ENCODE measurements around the gene CAMK2D. TPM values are rescaled to one million over a fixed set of nuclear protein-coding genes. Genes with fewer than 3 reads are reported as not detected.

CAMK2D gene
- total RNA-seq, 1 donor from 2014 or later = 57.6 TPM

DNA sequence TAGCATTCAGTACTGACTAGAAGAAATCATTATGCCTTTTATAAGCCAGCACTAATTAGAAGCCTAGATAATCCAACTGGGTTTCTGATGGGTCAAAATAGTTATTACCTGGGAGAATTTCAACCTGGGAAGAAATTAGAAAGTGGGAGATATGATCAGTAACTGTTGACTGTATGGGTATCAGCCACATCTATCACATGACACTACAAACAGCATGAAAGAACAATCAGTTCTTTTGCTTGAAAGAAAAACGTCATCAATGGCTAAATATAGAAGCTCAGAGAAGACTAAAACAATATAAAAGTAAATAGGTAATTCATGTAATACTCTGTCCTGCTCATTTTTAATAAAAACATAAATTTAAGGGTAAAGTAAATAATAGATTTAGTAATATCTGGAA lies 145.1 kb downstream of the CAMK2D start:
- no peak overlapping the region for H3K4me3 Mint-ChIP-seq
- no peak for DNase-seq (ENCODE audit: extremely low spot score, unreplicated experiment)
- TF ChIP-seq, protein P1, sequence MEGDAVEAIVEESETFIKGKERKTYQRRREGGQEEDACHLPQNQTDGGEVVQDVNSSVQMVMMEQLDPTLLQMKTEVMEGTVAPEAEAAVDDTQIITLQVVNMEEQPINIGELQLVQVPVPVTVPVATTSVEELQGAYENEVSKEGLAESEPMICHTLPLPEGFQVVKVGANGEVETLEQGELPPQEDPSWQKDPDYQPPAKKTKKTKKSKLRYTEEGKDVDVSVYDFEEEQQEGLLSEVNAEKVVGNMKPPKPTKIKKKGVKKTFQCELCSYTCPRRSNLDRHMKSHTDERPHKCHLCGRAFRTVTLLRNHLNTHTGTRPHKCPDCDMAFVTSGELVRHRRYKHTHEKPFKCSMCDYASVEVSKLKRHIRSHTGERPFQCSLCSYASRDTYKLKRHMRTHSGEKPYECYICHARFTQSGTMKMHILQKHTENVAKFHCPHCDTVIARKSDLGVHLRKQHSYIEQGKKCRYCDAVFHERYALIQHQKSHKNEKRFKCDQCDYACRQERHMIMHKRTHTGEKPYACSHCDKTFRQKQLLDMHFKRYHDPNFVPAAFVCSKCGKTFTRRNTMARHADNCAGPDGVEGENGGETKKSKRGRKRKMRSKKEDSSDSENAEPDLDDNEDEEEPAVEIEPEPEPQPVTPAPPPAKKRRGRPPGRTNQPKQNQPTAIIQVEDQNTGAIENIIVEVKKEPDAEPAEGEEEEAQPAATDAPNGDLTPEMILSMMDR (conservative IDR thresholded peaks at IDR 0.05) = no peak
- no peaks in the 10 kb centered on the region for H3K9me3 Mint-ChIP-seq
- no peak overlapping the region for H3K27ac Mint-ChIP-seq
- H3K27me3 Mint-ChIP-seq = no peaks in the 10 kb centered on the region
- H3K4me1 Mint-ChIP-seq (ENCODE audit: unreplicated experiment) = no peaks in the 10 kb centered on the region
- no peaks in the 10 kb centered on the region for H3K36me3 Mint-ChIP-seq

DNA sequence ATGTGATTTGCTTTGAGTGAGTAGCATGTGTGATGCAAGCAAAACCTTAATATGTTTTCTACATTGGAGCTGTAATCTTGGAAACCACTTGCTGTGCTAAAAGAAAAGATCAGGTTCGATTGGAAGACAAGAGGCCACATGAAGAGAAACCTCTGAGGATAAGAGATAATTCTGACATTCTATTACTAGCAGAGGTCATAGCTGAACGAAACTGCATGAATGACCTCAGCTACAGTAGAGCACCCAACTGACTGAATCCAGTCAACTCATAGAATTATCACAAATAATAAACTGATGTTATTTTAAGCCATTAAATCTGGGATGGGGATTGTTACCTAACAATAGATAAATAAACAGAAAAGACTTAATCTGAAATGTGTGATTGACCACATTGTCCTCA lies 147.1 kb downstream of the CAMK2D start:
- H3K36me3 Mint-ChIP-seq = no peaks in the 10 kb centered on the region
- H3K9me3 Mint-ChIP-seq = no peaks in the 10 kb centered on the region
- no peaks in the 10 kb centered on the region for H3K27me3 Mint-ChIP-seq
- H3K4me1 Mint-ChIP-seq (ENCODE audit: unreplicated experiment) = no peaks in the 10 kb centered on the region
- H3K4me3 Mint-ChIP-seq = no peak overlapping the region
- TF ChIP-seq, protein P1 (conservative IDR thresholded peaks at IDR 0.05) = no peak
- DNase-seq (ENCODE audit: extremely low spot score, unreplicated experiment) = no peak
- no peak overlapping the region for H3K27ac Mint-ChIP-seq

DNA sequence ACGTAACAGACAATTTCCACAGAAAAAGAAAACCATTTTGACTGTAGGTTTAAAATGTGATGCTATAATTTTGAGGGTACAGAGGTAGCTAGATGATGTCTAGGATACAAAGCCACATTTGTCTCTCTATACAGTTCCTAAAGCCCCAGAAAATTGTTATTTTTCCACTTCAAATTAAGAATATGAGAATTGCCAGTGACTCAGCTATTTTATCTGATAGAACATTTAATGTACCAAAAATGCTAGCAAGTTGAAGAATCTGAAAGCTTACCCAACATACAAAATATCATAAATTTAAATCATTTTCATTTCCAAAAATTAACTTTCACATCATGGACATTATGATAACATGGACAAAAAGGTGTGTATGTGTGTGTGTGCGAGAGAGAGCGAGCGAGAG lies 148.0 kb downstream of the CAMK2D start:
- H3K36me3 Mint-ChIP-seq = no peaks in the 10 kb centered on the region
- no peak overlapping the region for H3K27ac Mint-ChIP-seq
- no peaks in the 10 kb centered on the region for H3K27me3 Mint-ChIP-seq
- DNase-seq (ENCODE audit: extremely low spot score, unreplicated experiment) = no peak
- TF ChIP-seq, protein P1 (conservative IDR thresholded peaks at IDR 0.05) = no peak
- no peak overlapping the region for H3K4me3 Mint-ChIP-seq
- H3K9me3 Mint-ChIP-seq = no peaks in the 10 kb centered on the region
- H3K4me1 Mint-ChIP-seq (ENCODE audit: unreplicated experiment) = no peaks in the 10 kb centered on the region

DNA sequence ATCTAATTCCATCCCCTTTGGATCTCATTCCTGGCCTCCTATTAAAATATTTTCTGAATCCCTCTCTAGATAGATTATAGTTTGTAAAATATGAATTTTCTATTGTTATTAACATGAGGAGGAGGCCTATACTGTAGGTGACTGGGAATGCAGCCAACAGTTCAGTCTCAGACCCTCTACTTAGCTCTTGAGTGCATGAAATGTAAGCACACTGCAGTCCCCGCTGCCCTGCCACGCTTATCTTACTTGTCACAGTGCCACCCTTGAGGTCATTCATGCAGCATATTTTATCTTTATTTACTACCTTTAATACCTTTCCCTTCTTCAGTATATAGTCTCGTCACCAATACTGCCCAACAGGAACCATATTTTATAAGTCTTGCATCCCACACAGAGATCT lies 151.0 kb downstream of the CAMK2D start:
- Mint-ChIP-seq H3K4me3 (no peak overlapping the region), H3K4me1 (ENCODE audit: unreplicated experiment) (no peaks in the 10 kb centered on the region), H3K27ac (no peak overlapping the region), H3K27me3 (no peaks in the 10 kb centered on the region), H3K9me3 (no peaks in the 10 kb centered on the region), H3K36me3 (peaks cover 20% of the 10 kb centered on the region)
- DNase-seq (ENCODE audit: extremely low spot score, unreplicated experiment) = no peak
- TF ChIP-seq, protein P1 (conservative IDR thresholded peaks at IDR 0.05) = no peak

DNA sequence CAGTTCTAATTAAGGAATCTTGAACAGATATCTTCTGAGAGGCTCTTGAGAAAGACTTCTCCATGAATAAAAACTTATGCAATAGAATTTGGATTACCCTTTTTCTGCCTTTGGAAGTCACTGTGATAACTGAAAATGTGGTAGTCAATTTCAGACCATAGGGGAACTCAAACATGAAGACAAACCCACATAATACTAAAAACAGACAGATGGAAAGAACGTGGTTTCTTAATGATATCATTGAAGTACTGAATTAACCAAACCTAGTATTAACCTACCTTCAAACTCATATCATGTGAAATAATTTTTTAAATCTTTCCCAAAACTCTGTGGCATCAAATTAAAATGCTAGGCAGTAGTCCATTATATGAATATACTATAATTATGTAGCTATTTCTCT lies 153.5 kb downstream of the CAMK2D start:
- H3K4me1 Mint-ChIP-seq (ENCODE audit: unreplicated experiment) = no peaks in the 10 kb centered on the region
- TF ChIP-seq, protein P1 (conservative IDR thresholded peaks at IDR 0.05) = no peak
- H3K27me3 Mint-ChIP-seq = no peaks in the 10 kb centered on the region
- no peak for DNase-seq (ENCODE audit: extremely low spot score, unreplicated experiment)
- no peak overlapping the region for H3K4me3 Mint-ChIP-seq
- no peak overlapping the region for H3K27ac Mint-ChIP-seq
- no peaks in the 10 kb centered on the region for H3K9me3 Mint-ChIP-seq
- H3K36me3 Mint-ChIP-seq = peaks cover 27% of the 10 kb centered on the region

DNA sequence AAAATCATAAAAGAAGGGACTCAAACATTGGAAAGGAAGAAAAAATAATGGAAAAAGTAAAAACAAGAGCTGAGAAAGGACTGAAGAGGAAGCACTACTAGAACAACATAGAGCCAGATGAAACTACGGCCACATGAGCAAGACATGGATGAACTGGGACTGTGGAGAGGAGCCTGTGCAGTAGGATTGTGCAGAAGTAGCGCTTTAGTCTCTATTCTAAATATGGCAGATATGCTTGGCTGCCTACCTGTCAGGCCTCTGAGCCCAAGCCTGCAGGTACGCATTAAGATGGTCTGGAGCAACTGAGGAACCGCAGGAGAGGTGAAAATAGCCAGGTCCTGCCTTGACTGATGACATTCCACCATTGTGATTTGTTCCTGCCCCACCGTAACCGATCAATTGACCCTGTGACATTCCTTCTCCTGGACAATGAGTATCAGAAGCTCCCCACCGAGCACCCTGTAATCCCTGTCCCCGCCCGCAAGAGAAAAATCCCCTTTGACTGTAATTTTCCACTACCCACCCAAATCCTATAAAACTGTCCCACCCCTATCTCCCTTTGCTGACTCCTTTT lies 154.3 kb downstream of the CAMK2D start:
- DNase-seq (ENCODE audit: extremely low spot score, unreplicated experiment) = no peak
- Mint-ChIP-seq H3K4me3 (no peak overlapping the region), H3K27me3 (no peaks in the 10 kb centered on the region), H3K9me3 (no peaks in the 10 kb centered on the region), H3K36me3 (peaks cover 30% of the 10 kb centered on the region), H3K27ac (no peak overlapping the region), H3K4me1 (ENCODE audit: unreplicated experiment) (peaks cover 5% of the 10 kb centered on the region)
- TF ChIP-seq, protein P1 (conservative IDR thresholded peaks at IDR 0.05) = no peak
